ENCODE results near the gene PRSS36.

The PRSS36 gene

GRCh38 chr16:31128711-31129567 lies 20.9 kb downstream of the PRSS36 start:
- Histone ChIP-seq H3K27ac (ENCODE audit: low read depth, low read length) (peak overlapping the region; percentile 46), H3K9me3 (ENCODE audit: control insufficient read depth in 5 of 5, low read length in 5 of 5) (no peaks in the 10 kb centered on the region), H3K4me3 (ENCODE audit: low read depth in 1 of 5, low read length in 5 of 5) (no peak overlapping the region), H3K9ac (ENCODE audit: low read length in 5 of 5) (peak overlapping the region in 3 of 5 donors; percentile 22 to 53 (median 35)), H3K27me3 (ENCODE audit: control insufficient read depth in 5 of 5, insufficient read depth in 4 of 5, low read length in 5 of 5) (no peaks in the 10 kb centered on the region), H3K4me1 (ENCODE audit: control insufficient read depth in 5 of 5, insufficient read depth in 5 of 5, low read length in 5 of 5) (peaks cover 0 to 34% (median 13%) of the 10 kb centered on the region in 5 donors), H3K36me3 (ENCODE audit: control insufficient read depth in 5 of 5, insufficient read depth in 5 of 5, low read length in 5 of 5) (peaks cover 0 to 76% (median 64%) of the 10 kb centered on the region in 5 donors)

DNA sequence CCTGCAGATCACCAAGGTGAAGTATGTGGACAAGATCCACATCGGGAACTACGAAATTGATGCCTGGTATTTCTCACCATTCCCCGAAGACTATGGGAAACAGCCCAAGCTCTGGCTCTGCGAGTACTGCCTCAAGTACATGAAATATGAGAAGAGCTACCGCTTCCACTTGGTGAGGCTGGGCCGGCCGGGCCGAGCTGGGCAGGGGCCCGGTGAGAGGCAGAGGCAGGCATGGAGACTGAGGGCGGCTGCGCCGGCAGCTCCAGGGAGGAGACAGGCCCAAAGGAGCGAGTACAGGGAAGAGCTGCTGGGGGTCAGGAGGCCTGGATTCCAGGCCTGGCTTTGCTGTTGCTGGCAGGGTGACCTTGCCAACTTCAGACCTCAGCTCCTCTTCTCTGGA lies 22.7 kb downstream of the PRSS36 start:
- Histone ChIP-seq H3K4me3 (ENCODE audit: low read depth in 1 of 5, low read length in 5 of 5) (no peak overlapping the region), H3K9me3 (ENCODE audit: control insufficient read depth in 5 of 5, low read length in 5 of 5) (no peaks in the 10 kb centered on the region), H3K4me1 (ENCODE audit: control insufficient read depth in 5 of 5, insufficient read depth in 5 of 5, low read length in 5 of 5) (peaks cover 0 to 30% (median 13%) of the 10 kb centered on the region in 5 donors), H3K27me3 (ENCODE audit: control insufficient read depth in 5 of 5, insufficient read depth in 4 of 5, low read length in 5 of 5) (no peaks in the 10 kb centered on the region), H3K36me3 (ENCODE audit: control insufficient read depth in 5 of 5, insufficient read depth in 5 of 5, low read length in 5 of 5) (peaks cover 2 to 75% (median 61%) of the 10 kb centered on the region in 5 donors), H3K27ac (ENCODE audit: low read depth, low read length) (no peak overlapping the region), H3K9ac (ENCODE audit: low read length in 5 of 5) (no peak overlapping the region)

DNA sequence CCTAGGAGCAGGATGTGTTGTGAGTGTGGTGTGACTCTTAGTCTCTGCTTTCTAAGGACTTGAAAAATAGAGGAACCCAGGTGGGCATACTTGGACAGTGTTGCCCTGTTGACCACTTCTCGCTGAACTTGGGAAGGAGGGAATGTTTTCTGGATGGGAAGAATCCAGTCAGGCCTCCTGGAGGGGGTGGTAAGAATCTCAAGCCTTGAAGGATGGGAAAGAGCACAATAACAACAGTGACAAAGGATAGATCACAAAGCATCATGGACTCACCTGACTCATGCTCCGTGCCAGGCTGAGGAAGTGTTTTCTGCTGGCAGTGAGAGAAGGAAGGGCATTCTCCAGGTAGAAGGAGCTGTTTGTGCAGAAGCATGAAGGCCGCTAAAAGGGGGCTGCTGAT lies 24.0 kb downstream of the PRSS36 start:
- no peak overlapping the region for H3K27ac ChIP-seq (ENCODE audit: low read depth, low read length)
- peaks cover 5 to 75% (median 59%) of the 10 kb centered on the region in 5 donors for H3K36me3 ChIP-seq (ENCODE audit: control insufficient read depth in 5 of 5, insufficient read depth in 5 of 5, low read length in 5 of 5)
- H3K9ac ChIP-seq (ENCODE audit: low read length in 5 of 5) = no peak overlapping the region
- peaks cover 0 to 30% (median 13%) of the 10 kb centered on the region in 5 donors for H3K4me1 ChIP-seq (ENCODE audit: control insufficient read depth in 5 of 5, insufficient read depth in 5 of 5, low read length in 5 of 5)
- H3K9me3 ChIP-seq (ENCODE audit: control insufficient read depth in 5 of 5, low read length in 5 of 5) = no peaks in the 10 kb centered on the region
- H3K27me3 ChIP-seq (ENCODE audit: control insufficient read depth in 5 of 5, insufficient read depth in 4 of 5, low read length in 5 of 5) = no peaks in the 10 kb centered on the region
- no peak overlapping the region for H3K4me3 ChIP-seq (ENCODE audit: low read depth in 1 of 5, low read length in 5 of 5)

GRCh38 chr16:31120129-31120528 lies 29.7 kb downstream of the PRSS36 start:
- Histone ChIP-seq H3K4me3 (ENCODE audit: low read depth in 1 of 5, low read length in 5 of 5) (no peak overlapping the region), H3K27me3 (ENCODE audit: control insufficient read depth in 5 of 5, insufficient read depth in 4 of 5, low read length in 5 of 5) (no peaks in the 10 kb centered on the region), H3K36me3 (ENCODE audit: control insufficient read depth in 5 of 5, insufficient read depth in 5 of 5, low read length in 5 of 5) (peaks cover 5 to 49% (median 36%) of the 10 kb centered on the region in 5 donors), H3K27ac (ENCODE audit: low read depth, low read length) (no peak overlapping the region), H3K9me3 (ENCODE audit: control insufficient read depth in 5 of 5, low read length in 5 of 5) (no peaks in the 10 kb centered on the region), H3K9ac (ENCODE audit: low read length in 5 of 5) (no peak overlapping the region), H3K4me1 (ENCODE audit: control insufficient read depth in 5 of 5, insufficient read depth in 5 of 5, low read length in 5 of 5) (peaks cover 3 to 22% (median 13%) of the 10 kb centered on the region in 5 donors)

DNA sequence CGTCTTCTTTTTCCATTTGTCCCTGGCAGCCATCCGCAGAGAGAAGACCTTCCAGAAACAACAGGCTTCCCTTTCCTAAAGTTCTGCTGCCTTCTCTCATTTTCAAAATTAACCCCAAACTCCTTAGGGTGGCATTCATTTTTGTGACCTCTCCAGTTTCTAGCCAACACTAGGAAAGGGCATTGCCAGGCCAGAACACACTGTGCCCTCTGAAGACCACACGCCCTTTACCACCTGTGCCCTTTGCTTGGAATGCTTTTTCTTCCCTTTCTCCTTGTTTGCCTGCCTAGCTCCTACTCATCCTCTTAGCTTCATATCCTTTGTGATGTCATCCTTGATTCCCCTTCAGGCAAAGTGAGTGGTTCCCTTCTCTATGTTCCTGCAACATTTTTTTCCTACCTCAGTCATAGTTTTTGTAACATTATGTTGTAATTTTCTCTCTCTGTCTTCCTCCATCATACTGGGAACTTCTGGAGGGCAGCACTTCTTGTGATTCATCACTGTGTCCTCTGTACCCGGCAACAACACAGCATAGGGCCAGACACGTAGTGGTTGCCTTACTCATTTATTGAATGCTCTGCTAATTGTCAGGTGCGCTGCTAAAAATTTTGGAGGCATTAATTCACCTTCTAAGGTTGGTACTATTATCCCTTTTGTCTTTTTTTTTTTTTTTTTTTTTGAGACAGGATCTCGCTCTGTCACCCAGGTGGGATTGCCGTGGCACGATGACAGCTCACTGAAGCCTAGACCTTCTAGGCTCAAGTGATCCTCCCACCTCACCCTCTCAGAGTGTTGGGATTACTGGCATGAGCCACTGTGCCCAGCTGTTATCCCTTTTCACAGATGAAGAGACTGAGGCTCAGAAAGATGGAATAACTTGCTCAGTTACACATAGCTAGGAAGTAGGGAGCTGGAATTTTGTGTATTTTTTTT lies 31.4 kb downstream of the PRSS36 start:
- no peaks in the 10 kb centered on the region for H3K9me3 ChIP-seq (ENCODE audit: control insufficient read depth in 5 of 5, low read length in 5 of 5)
- peak overlapping the region; percentile 98 for H3K27ac ChIP-seq (ENCODE audit: low read depth, low read length)
- H3K4me1 ChIP-seq (ENCODE audit: control insufficient read depth in 5 of 5, insufficient read depth in 5 of 5, low read length in 5 of 5) = peaks cover 7 to 31% (median 16%) of the 10 kb centered on the region in 5 donors
- peak overlapping the region; percentile 67 to 93 (median 89) for H3K9ac ChIP-seq (ENCODE audit: low read length in 5 of 5)
- H3K27me3 ChIP-seq (ENCODE audit: control insufficient read depth in 5 of 5, insufficient read depth in 4 of 5, low read length in 5 of 5) = no peaks in the 10 kb centered on the region
- peaks cover 5 to 38% (median 27%) of the 10 kb centered on the region in 5 donors for H3K36me3 ChIP-seq (ENCODE audit: control insufficient read depth in 5 of 5, insufficient read depth in 5 of 5, low read length in 5 of 5)
- H3K4me3 ChIP-seq (ENCODE audit: low read depth in 1 of 5, low read length in 5 of 5) = peak overlapping the region; percentile 67 to 93 (median 81)

DNA sequence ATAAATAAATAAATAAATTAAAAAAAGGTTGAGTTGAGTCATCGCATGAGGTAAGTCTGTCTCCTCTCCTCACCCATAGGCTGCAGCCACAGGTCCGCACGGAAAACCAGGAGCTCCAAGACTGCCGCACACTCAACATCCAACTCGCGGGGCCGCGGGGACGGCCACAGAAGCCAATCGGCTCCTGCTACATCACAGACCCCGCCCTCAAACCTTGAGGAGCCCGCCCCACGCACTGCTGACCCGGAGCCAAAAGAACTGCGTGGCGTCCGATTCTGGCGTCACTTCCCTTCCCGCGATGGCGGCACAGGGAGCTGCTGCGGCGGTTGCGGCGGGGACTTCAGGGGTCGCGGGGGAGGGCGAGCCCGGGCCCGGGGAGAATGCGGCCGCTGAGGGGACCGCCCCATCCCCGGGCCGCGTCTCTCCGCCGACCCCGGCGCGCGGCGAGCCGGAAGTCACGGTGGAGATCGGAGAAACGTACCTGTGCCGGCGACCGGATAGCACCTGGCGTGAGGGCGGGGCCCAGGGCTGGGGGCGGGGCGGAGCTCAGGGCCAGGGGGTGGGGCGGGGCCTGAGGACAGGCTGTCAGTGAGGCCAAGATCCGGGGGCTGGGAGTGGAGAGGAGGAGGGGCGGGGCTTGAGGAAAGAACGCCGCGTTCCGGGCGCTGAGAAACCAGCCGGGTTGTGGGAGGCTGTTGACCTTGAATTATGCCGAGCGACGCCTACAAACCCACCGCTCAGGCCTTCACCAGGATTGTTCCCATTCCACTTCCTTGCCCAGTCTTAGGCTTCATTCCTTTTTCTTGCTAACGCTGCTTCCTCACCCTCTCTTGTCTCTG lies 32.3 kb downstream of the PRSS36 start, which contains the start of gene KAT8:
KAT8 (plus strand) TSS at position 281 of the 839 bp plus-strand sequence; CDS start at position 299, 18 bp downstream.
- H3K27ac ChIP-seq (ENCODE audit: low read depth, low read length) = peak within 1 kb of the TSS; percentile 98
- peaks cover 5 to 41% (median 30%) of the 10 kb centered on the region in 5 donors for H3K36me3 ChIP-seq (ENCODE audit: control insufficient read depth in 5 of 5, insufficient read depth in 5 of 5, low read length in 5 of 5)
- peak within 1 kb of the TSS; percentile 73 to 93 (median 89) for H3K9ac ChIP-seq (ENCODE audit: low read length in 5 of 5)
- no peaks in the 10 kb centered on the region for H3K27me3 ChIP-seq (ENCODE audit: control insufficient read depth in 5 of 5, insufficient read depth in 4 of 5, low read length in 5 of 5)
- H3K4me3 ChIP-seq (ENCODE audit: low read depth in 1 of 5, low read length in 5 of 5) = peak within 1 kb of the TSS; percentile 67 to 93 (median 81)
- H3K9me3 ChIP-seq (ENCODE audit: control insufficient read depth in 5 of 5, low read length in 5 of 5) = no peaks in the 10 kb centered on the region
- peaks cover 7 to 40% (median 25%) of the 10 kb centered on the region in 5 donors for H3K4me1 ChIP-seq (ENCODE audit: control insufficient read depth in 5 of 5, insufficient read depth in 5 of 5, low read length in 5 of 5)

DNA sequence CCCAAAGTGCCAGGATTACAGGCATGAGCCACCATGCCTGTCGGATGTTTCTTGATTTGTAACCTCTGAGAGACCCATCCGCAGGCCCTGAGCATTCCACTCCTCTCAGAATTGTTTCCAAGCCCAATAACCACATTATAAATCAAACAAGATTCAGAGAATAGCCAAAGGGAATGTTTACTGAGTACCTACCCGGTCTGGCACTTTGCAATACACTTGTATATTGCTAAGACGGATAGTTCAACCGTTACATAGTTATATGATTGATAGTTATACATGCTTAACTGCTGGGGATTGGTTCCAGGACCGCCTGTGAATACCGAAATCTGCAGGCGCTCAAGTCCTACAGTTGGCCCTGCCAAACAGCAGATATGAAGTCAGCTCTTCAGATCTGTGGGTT lies 35.4 kb downstream of the PRSS36 start:
- H3K9ac ChIP-seq (ENCODE audit: low read length in 5 of 5) = no peak overlapping the region
- peaks cover 0 to 43% (median 35%) of the 10 kb centered on the region in 5 donors for H3K36me3 ChIP-seq (ENCODE audit: control insufficient read depth in 5 of 5, insufficient read depth in 5 of 5, low read length in 5 of 5)
- H3K9me3 ChIP-seq (ENCODE audit: control insufficient read depth in 5 of 5, low read length in 5 of 5) = no peaks in the 10 kb centered on the region
- no peak overlapping the region for H3K4me3 ChIP-seq (ENCODE audit: low read depth in 1 of 5, low read length in 5 of 5)
- peaks cover 7 to 44% (median 33%) of the 10 kb centered on the region in 5 donors for H3K4me1 ChIP-seq (ENCODE audit: control insufficient read depth in 5 of 5, insufficient read depth in 5 of 5, low read length in 5 of 5)
- H3K27ac ChIP-seq (ENCODE audit: low read depth, low read length) = peak overlapping the region; percentile 65
- H3K27me3 ChIP-seq (ENCODE audit: control insufficient read depth in 5 of 5, insufficient read depth in 4 of 5, low read length in 5 of 5) = no peaks in the 10 kb centered on the region

GRCh38 chr16:31113121-31114120 lies 36.4 kb downstream of the PRSS36 start:
- Histone ChIP-seq H3K9ac (ENCODE audit: low read length in 5 of 5) (peak overlapping the region in 2 of 5 donors; percentile 6 to 21), H3K4me3 (ENCODE audit: low read depth in 1 of 5, low read length in 5 of 5) (no peak overlapping the region), H3K27ac (ENCODE audit: low read depth, low read length) (peak overlapping the region; percentile 65), H3K9me3 (ENCODE audit: control insufficient read depth in 5 of 5, low read length in 5 of 5) (no peaks in the 10 kb centered on the region), H3K27me3 (ENCODE audit: control insufficient read depth in 5 of 5, insufficient read depth in 4 of 5, low read length in 5 of 5) (no peaks in the 10 kb centered on the region), H3K4me1 (ENCODE audit: control insufficient read depth in 5 of 5, insufficient read depth in 5 of 5, low read length in 5 of 5) (peaks cover 6 to 48% (median 36%) of the 10 kb centered on the region in 5 donors), H3K36me3 (ENCODE audit: control insufficient read depth in 5 of 5, insufficient read depth in 5 of 5, low read length in 5 of 5) (peaks cover 0 to 39% (median 38%) of the 10 kb centered on the region in 5 donors)

Data from subcutaneous abdominal adipose tissue (tissue), 5 donors.